ENCODE data around the gene HMCN2. TPM values are rescaled to one million over a fixed set of nuclear protein-coding genes. Genes with fewer than 3 reads are reported as not detected.
A peak's percentile ranks its signal among the peaks of the same experiment; 100 is the strongest.

The HMCN2 gene
- total RNA-seq, 1 experiment from 2014 or later: not detected

GRCh38 chr9:130450344-130451003 lies 184.9 kb downstream of the HMCN2 start:
- H3K36me3 Mint-ChIP-seq (ENCODE audit: insufficient read depth, unreplicated experiment): peaks cover 50% of the 10 kb centered on the region
- peaks cover 33% of the 10 kb centered on the region for H3K4me1 Mint-ChIP-seq (ENCODE audit: insufficient read depth, unreplicated experiment)
- CTCF ChIA-PET: interaction anchor here (0.5 kb wide), 1 partner anchor 571 kb away, joined by 4 read pairs; no protein-coding TSS in a partner anchor
- no peak overlapping the region for H3K4me3 Mint-ChIP-seq (ENCODE audit: unreplicated experiment)
- POLR2A ChIA-PET: no interaction called here
- no peak for TF ChIP-seq CTCF (IDR thresholded peaks at IDR 0.05; ENCODE audit: unreplicated experiment)
- DNase-seq (ENCODE audit: unreplicated experiment): peak; percentile 11
- no peaks in the 10 kb centered on the region for H3K27me3 Mint-ChIP-seq (ENCODE audit: insufficient read depth, unreplicated experiment)
- H3K9me3 Mint-ChIP-seq (ENCODE audit: unreplicated experiment): no peaks in the 10 kb centered on the region
- H3K27ac Mint-ChIP-seq (ENCODE audit: low read depth, unreplicated experiment): no peak overlapping the region
- no TSS peak for BruUV-seq (replicated peaks)
- intact Hi-C loops (cut with micrococcal nuclease): loop anchor here (1.0 kb wide), 1 partner anchor 186 kb away; no protein-coding TSS in a partner anchor

GRCh38 chr9:130451004-130451390 lies 185.4 kb downstream of the HMCN2 start:
- BruUV-seq (replicated peaks): no TSS peak
- H3K36me3 Mint-ChIP-seq (ENCODE audit: insufficient read depth, unreplicated experiment): peaks cover 50% of the 10 kb centered on the region
- ChIA-PET CTCF (no interaction called here), POLR2A (interaction anchor here (1.9 kb wide), 1 partner anchor 9 kb away, joined by 4 read pairs; no protein-coding TSS in a partner anchor)
- DNase-seq (ENCODE audit: unreplicated experiment): no peak
- H3K27me3 Mint-ChIP-seq (ENCODE audit: insufficient read depth, unreplicated experiment): no peaks in the 10 kb centered on the region
- intact Hi-C loops (cut with micrococcal nuclease): loop anchor here (1.0 kb wide), 1 partner anchor 187 kb away; no protein-coding TSS in a partner anchor
- peaks cover 29% of the 10 kb centered on the region for H3K4me1 Mint-ChIP-seq (ENCODE audit: insufficient read depth, unreplicated experiment)
- H3K9me3 Mint-ChIP-seq (ENCODE audit: unreplicated experiment): no peaks in the 10 kb centered on the region
- no peak overlapping the region for H3K4me3 Mint-ChIP-seq (ENCODE audit: unreplicated experiment)
- no peak for TF ChIP-seq CTCF (IDR thresholded peaks at IDR 0.05; ENCODE audit: unreplicated experiment)
- no peak overlapping the region for H3K27ac Mint-ChIP-seq (ENCODE audit: low read depth, unreplicated experiment)

- intact Hi-C loops (cut with micrococcal nuclease): loop anchor here (1.0 kb wide), 1 partner anchor 187 kb away; no protein-coding TSS in a partner anchor
- H3K4me1 Mint-ChIP-seq (ENCODE audit: insufficient read depth, unreplicated experiment): peaks cover 22% of the 10 kb centered on the region
- H3K27ac Mint-ChIP-seq (ENCODE audit: low read depth, unreplicated experiment): peak overlapping the region; percentile 57
- no peaks in the 10 kb centered on the region for H3K9me3 Mint-ChIP-seq (ENCODE audit: unreplicated experiment)
- no peak overlapping the region for H3K4me3 Mint-ChIP-seq (ENCODE audit: unreplicated experiment)
- CTCF ChIA-PET: no interaction called here
- peak; percentile 83 for TF ChIP-seq CTCF (IDR thresholded peaks at IDR 0.05; ENCODE audit: unreplicated experiment)
- H3K36me3 Mint-ChIP-seq (ENCODE audit: insufficient read depth, unreplicated experiment): peaks cover 50% of the 10 kb centered on the region
- no peaks in the 10 kb centered on the region for H3K27me3 Mint-ChIP-seq (ENCODE audit: insufficient read depth, unreplicated experiment)
- POLR2A ChIA-PET: interaction anchor here (0.6 to 1.9 kb wide), 2 partner anchors 9 to 129 kb away, joined by 3 to 4 read pairs; no protein-coding TSS in a partner anchor
- peak; percentile 96 for DNase-seq (ENCODE audit: unreplicated experiment)
- no TSS peak for BruUV-seq (replicated peaks)
These were observed 186.2 kb downstream of the HMCN2 start for GRCh38 chr9:130451509-130452388.

- no peaks in the 10 kb centered on the region for H3K9me3 Mint-ChIP-seq (ENCODE audit: unreplicated experiment)
- peaks cover 53% of the 10 kb centered on the region for H3K36me3 Mint-ChIP-seq (ENCODE audit: insufficient read depth, unreplicated experiment)
- H3K4me1 Mint-ChIP-seq (ENCODE audit: insufficient read depth, unreplicated experiment): peaks cover 11% of the 10 kb centered on the region
- H3K4me3 Mint-ChIP-seq (ENCODE audit: unreplicated experiment): no peak overlapping the region
- intact Hi-C loops (cut with micrococcal nuclease): no loop called here
- H3K27me3 Mint-ChIP-seq (ENCODE audit: insufficient read depth, unreplicated experiment): no peaks in the 10 kb centered on the region
- ChIA-PET CTCF (interaction anchor here (1.0 kb wide), 1 partner anchor 10 kb away, joined by 7 read pairs; no protein-coding TSS in a partner anchor), POLR2A (interaction anchor here (1.9 kb wide), 1 partner anchor 8 kb away, joined by 4 read pairs; no protein-coding TSS in a partner anchor)
- no peak for TF ChIP-seq CTCF (IDR thresholded peaks at IDR 0.05; ENCODE audit: unreplicated experiment)
- no peak overlapping the region for H3K27ac Mint-ChIP-seq (ENCODE audit: low read depth, unreplicated experiment)
- BruUV-seq (replicated peaks): no TSS peak
- DNase-seq (ENCODE audit: unreplicated experiment): no peak
These were observed 187.3 kb downstream of the HMCN2 start for GRCh38 chr9:130452835-130453234.
